Cerebellar nuclear complex (tissue), 1 donor: ENCODE results near the gene IQSEC3.
"Not testable (repeated sequence)": the region's sequence is repeated elsewhere in the genome, so short reads cannot be mapped to it uniquely, and the experiment has no call there.

Source experiments
- DNase-seq, 2 experiments: peaks; one replicate each; lab custom pipeline; 2025; lab: John Stamatoyannopoulos, UW

The IQSEC3 gene

DNA sequence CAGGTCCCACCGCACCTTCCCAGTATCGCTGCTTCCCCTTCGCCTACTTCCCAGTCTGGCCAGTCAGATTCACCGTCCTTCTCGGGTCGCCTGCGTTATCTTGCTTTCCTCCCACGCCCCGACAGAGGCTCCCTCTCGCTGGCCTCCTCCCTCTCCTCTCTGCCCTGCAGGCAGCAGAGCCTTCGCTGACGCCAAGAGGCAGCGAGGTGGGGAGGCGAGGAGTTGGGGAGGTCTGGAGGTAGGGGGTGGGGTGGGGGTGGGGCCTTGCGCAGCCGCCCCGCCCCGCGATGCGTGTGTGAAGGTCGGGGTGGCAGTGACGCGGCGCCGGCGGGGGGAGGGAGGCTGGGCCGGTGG, at the start of gene IQSEC3:
IQSEC3 (plus strand) TSS at position 340 of the 354 bp plus-strand sequence. CDS start 116 bp downstream, outside the sequence.
- not testable (repeated sequence) for DNase-seq

GRCh38 chr12:17370-18340, 48.9 kb upstream of the IQSEC3 start:
- DNase-seq = not testable (repeated sequence)

DNA sequence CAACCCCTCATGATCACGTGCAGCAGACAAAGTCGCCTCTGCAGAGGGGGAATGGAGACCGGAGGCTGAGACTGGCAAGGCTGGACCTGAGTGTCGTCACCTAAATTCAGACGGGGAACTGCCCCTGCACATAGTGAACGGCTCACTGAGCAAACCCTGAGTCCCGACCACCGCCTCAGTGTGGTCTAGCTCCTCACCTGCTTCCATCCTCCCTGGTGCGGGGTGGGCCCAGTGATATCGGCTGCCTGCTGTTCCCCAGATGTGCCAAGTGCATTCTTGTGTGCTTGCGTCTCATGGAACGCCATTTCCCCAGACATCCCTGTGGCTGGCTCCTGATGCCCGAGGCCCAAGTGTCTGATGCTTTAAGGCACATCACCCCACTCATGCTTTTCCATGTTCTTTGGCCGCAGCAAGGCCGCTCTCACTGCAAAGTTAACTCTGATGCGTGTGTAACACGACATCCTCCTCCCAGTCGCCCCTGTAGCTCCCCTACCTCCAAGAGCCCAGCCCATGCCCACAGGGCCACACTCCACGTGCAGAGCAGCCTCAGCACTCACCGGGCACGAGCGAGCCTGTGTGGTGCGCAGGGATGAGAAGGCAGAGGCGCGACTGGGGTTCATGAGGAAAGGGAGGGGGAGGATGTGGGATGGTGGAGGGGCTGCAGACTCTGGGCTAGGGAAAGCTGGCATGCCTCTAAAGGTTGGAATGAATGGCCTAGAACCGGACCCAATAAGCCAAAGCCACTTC, 47.6 kb upstream of the IQSEC3 start:
- DNase-seq = not testable (repeated sequence)

DNA sequence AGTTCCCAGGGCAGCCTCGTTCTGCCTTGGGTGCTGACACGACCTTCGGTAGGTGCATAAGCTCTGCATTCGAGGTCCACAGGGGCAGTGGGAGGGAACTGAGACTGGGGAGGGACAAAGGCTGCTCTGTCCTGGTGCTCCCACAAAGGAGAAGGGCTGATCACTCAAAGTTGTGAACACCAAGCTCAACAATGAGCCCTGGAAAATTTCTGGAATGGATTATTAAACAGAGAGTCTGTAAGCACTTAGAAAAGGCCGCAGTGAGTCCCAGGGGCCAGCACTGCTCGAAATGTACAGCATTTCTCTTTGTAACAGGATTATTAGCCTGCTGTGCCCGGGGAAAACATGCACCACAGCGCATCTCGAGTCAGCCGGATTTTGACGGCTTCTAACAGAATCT, 46.7 kb upstream of the IQSEC3 start:
- not testable (repeated sequence) for DNase-seq

- no peak for DNase-seq
Measured at GRCh38 chr12:20757-21156, 45.8 kb upstream of the IQSEC3 start.

DNA sequence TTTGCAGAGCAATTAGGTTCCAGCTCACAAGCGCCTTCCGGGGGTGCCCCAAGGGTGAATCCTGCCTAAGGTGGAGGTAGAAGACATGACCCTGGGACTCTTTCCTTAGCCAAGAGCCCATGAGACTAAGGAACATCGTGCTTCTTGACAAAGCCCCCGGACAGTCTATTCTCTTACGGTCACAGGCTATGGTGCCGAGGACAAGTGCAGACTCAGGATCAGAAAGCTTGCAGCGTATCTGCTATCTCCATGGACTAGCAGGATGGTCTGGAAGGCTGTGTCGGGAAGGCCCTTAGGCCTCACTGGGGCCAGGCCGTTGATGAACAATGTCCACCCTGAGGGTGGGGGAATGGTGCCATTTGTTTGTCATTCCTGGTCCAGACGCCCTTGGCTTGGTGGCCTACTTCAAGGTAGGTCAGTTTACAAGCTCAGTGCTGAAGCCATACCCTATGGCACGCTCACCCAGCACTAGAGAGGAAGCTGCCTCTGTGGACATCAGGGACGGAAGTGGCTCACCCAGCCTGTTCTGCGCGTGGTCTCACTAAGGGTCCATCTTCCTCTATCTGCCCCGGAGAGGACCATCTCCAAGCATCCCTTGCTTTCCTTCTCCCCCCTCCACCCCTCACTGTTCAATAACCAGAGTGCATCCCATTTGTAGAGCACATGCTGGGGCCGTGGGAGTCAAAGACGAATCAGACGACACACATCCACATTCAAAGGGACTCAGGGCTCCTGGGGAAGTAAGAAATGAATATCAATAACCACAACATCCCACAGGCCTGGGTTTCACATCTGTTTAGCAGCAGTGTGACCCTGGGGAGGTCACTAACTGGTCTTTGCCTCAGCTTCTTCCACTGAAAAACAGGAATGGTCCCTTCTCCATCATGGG, 45.0 kb upstream of the IQSEC3 start:
- no peak for DNase-seq

- DNase-seq = no peak
Measured at GRCh38 chr12:22190-22529, 44.4 kb upstream of the IQSEC3 start.

- DNase-seq = no peak
Measured at GRCh38 chr12:22530-23201, 43.9 kb upstream of the IQSEC3 start.

GRCh38 chr12:27904-28303, 38.7 kb upstream of the IQSEC3 start:
- not testable (repeated sequence) for DNase-seq

GRCh38 chr12:38775-39174, 27.8 kb upstream of the IQSEC3 start:
- not testable (repeated sequence) for DNase-seq

DNA sequence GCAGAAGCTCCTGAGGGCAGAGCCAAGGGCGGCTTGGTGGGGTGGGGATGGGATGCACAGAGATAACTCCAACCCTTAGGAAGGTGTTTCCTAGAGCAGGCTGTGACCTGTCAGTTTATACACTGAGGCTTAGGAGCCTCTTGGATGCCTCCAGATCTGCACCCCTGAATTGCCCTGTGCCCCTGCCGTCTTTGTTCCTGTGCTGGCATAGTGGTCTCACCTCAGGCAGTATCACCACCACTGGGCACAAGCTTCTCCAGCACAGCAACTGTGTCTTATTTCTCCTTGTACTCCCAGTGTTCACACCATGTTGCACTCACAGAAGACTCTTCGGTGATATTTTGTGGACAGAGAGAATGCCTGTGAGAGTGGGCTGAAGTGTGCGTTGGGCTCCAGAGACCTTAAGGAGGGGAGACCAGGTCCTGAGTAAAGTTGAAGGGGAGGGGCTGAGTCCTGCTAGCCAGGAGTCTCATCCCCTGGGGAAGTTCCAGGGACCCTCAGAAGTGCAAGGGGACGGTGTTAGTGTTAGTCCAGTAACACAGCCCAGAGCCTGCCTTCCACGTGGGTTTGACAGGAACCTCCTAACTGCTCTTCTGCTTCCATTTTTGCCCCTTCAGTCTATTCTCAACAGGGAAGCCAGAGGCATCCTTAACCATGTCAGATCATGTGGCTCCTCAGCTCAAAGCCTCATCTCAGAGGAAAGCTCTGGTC, 26.9 kb upstream of the IQSEC3 start:
- not testable (repeated sequence) for DNase-seq

DNA sequence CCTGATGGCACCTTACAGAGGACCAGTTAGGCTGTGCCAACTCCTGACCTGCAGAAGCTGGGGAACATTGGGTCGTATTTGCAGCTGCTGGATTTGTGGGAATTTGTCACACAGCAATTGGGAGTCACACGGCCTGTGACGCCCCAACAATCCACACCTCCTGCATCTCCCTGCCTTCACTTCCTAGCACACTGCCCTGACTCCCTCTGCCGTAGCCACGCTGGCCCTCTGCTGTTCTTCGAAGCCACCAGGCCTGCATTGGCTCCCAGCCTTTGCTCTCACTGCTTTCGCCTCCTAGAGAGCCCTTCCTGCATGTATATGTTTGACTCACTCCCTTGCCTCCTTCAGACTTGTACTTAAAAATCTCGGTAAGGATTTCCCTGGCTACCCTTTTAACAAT, 22.2 kb upstream of the IQSEC3 start:
- DNase-seq = not testable (repeated sequence)

DNA sequence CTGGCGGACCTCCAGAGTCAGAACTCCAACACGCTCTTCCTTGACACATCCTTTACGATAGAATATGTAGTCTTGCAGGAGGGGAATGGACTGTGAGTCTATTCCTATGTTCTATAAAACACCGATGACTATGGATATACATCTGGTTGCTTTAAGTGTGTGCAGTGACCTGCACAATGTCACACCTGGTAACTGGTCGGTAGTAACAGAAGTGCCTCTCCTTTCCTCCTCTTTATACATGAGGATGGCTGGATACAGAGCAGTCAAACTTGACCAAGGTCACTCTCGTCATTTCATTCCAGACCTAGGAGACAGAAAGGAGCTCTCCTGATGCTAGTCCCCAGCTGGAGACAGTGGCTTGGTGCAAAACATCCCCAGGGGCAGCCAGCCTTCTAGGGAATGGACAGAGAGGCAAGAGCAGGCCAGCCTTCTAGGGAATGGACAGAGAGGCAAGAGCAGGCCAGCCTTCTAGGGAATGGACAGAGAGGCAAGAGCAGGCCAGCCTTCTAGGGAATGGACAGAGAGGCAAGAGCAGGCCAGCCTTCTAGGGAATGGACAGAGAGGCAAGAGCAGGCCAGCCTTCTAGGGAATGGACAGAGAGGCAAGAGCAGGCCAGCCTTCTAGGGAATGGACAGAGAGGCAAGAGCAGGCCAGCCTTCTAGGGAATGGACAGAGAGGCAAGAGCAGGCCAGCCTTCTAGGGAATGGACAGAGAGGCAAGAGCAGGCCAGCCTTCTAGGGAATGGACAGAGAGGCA, 21.2 kb upstream of the IQSEC3 start:
- DNase-seq = not testable (repeated sequence)

DNA sequence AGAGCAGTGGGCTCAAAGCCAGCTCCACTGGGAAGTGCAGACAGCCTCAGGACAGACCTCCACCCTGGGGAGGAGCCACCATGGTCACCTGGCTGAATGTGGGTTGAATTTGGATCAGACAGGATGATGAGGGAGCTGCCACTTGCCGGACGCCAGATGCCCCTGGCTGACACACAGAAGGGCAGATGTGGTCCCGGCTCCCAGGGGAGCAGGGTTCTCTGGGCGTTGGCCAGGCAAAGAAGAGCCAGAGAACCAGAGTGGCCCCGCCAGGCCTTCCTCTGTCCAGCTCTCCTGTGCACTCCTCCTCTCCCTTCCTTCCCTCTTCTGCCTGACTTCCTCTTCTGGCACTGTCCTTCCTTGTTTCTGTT, 20.6 kb upstream of the IQSEC3 start:
- DNase-seq = not testable (repeated sequence)

GRCh38 chr12:46542-46941, 20.0 kb upstream of the IQSEC3 start:
- not testable (repeated sequence) for DNase-seq

DNA sequence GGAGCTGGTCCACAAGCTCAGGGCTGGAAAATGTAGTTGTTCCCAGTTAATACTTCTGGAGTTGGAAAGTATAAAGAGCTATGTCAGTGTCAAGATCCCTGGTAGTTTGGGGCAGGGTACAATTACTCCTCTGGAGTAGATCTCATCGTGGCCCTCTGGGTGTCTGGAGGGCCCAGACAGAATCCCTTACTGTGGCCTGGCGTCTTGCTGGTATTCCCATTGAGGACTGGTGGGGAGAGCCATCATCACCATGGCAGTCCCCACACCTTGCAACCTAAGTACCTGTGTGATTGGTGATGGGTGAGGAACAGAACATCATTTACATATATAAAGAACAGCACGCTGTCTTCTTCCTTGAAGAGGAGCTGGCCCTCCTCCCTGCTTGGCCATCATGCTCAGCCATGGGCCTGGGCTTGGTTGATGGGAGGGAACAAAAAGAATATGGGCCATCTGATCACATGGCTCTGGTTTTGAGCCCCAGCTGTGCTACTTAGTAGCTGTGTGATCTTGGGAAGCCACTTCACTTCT, 18.8 kb upstream of the IQSEC3 start:
- DNase-seq = not testable (repeated sequence)

GRCh38 chr12:49149-49548, 17.4 kb upstream of the IQSEC3 start:
- DNase-seq = not testable (repeated sequence)

GRCh38 chr12:51087-51486, 15.5 kb upstream of the IQSEC3 start:
- not testable (repeated sequence) for DNase-seq

DNA sequence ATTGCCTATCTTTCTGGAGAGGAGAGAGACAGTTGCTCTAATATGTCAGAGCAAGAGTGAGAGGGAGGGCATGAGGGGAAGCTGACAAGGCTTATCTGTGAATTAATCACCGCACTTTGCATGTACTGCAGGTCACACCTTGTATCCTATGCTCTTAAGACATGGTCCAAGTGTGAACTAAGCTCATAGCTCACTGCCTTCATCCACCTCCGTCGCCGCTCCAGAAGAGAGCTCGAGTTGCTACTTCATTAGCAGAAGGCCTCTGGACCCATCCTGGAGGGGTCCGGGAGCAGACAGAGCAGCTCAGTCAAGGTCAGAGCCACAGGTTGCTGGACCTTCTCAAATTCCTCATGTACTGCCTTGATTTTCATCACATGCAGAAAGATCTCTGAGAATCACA, 14.6 kb upstream of the IQSEC3 start:
- not testable (repeated sequence) for DNase-seq
